22Rv1 (cell line): ENCODE results near the gene MARF1.

ENCODE experiments used
- ZFX ChIP-seq: fragments of 450-650 bp; IDR thresholded peaks from 2 replicates; pipeline ENCODE4 v1.6.1; 2017; ENCODE audit warnings: antibody characterized with exemption, borderline replicate concordance
- TF ChIP-seq, protein P1 (sequence below): fragments of 450-650 bp; IDR thresholded peaks from 2 replicates; pipeline ENCODE4 v1.5.1; 2017; ENCODE audit warnings: mild to moderate bottlenecking

DNA sequence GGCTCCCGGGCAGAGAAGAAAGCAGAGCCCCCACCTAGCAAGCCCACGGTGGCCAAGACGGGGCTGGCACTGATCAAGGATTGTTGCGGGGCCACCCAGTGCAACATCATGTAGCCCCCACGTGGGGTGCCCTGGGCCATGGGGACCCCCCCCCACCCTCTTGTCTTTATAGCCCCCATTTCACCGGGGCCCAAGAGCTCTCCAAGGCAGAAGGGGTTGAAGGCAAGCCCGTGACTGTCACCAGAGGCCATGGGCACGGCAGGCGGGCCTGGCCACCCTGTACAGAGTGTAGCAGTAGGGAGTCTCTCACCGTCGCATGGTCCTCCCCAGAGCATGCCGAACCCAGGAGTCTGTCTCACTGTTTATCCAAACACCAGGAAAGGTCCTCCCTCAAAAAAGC lies 56.2 kb downstream of the MARF1 start:
- TF ChIP-seq, protein P1, sequence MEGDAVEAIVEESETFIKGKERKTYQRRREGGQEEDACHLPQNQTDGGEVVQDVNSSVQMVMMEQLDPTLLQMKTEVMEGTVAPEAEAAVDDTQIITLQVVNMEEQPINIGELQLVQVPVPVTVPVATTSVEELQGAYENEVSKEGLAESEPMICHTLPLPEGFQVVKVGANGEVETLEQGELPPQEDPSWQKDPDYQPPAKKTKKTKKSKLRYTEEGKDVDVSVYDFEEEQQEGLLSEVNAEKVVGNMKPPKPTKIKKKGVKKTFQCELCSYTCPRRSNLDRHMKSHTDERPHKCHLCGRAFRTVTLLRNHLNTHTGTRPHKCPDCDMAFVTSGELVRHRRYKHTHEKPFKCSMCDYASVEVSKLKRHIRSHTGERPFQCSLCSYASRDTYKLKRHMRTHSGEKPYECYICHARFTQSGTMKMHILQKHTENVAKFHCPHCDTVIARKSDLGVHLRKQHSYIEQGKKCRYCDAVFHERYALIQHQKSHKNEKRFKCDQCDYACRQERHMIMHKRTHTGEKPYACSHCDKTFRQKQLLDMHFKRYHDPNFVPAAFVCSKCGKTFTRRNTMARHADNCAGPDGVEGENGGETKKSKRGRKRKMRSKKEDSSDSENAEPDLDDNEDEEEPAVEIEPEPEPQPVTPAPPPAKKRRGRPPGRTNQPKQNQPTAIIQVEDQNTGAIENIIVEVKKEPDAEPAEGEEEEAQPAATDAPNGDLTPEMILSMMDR, result no peak
- TF ChIP-seq ZFX, result no peak
